SHP77 treated with DMSO at 0.1 percent for 48 hours (cell line): ENCODE results near the gene RTTN.

Source experiments
- DNase-seq: peaks from one replicate; lab custom pipeline; 2025; lab: John Stamatoyannopoulos, UW

Gene RTTN

DNA sequence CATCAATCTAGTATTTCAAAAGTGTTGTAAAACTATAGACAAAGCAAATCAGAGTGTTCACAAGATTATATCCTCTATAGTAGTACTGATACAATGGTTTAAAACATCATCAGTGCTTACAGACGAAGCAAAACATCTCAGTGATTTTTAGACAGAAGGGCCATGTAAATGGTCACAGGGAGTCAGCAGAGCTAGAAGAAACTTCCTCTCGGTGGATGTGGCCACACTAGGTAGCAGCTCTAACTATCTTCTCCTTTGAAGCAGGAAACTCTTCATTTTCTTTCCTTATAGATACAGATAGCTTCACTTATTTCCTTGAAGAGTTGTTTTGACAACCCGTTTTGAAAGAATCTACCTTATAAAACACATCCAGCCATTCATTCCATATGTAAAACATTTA, 177.4 kb downstream of the RTTN start:
- DNase-seq = no peak

DNA sequence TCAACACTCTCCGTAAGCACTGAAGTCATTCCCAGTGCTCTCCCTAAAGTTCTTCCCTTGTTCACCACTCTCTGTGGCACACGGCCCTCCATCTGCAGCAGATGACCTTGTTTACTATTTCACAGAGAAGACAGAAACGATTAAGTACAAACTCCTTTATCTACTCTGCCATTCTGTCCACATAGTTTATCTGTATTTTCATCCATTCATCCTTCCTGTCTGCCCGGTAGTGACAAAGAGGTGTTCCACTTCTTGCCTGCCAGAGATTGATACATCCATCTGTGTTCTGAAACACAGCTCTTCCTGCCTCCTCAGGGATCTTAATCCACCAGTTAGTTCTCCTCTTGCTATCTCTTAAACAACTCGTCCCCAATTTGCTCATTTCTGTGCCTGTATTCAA, 179.9 kb downstream of the RTTN start:
- no peak for DNase-seq

DNA sequence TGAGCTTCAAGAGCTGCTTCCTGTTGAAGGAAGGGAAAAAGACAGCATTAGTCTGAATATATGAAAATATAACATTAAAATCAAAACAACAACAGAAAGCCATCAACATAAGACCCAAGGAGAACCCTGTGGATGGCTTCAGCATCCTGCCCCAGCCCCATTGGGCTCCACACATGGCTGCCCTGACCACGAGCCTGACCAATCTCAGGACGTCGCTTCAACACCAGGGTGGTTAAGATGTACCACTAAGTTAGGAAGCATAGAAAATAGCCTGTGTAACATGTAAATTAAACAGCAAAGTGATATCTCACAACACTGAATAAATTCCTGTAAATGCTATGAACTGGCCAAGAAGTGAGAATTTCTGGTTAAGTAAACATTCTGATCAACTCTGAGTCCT, 180.7 kb downstream of the RTTN start:
- DNase-seq = no peak

DNA sequence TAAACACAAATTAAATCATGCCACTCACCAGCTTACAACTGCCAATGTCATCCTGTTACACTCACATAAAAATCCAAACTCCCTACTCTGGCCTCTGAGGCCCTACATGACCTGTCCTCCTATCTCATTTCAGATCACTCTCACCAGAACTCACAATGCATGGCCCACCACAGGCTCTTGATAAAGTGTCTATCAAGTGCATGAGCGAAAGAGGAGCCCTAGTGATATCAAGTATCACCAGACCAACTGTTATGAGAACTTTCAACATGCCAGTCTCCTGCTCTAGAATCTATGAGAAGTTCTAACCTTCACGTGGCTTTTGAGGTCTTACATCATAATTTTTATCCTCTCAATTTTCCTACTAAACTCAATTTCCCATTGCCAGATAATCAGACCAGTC, 181.4 kb downstream of the RTTN start:
- DNase-seq = no peak

DNA sequence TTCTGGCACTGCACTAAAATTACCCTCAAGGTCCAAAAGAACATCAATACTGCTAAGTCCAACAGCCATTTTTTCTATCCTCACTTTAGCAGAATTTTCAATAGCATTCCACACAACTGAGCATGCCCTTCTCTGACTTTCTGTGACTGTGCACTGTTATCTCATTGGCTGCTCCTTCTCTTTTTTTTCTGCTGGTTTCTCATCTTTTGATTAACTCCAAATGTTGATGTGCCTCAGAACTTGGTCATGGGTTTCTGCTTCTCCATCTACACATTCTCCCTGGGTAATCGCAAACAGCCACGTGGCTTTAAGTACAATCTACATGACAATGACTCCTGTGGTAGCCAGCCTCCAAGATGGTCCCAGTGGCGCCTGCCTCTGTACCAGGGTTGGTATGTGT, 182.9 kb downstream of the RTTN start:
- no peak for DNase-seq

DNA sequence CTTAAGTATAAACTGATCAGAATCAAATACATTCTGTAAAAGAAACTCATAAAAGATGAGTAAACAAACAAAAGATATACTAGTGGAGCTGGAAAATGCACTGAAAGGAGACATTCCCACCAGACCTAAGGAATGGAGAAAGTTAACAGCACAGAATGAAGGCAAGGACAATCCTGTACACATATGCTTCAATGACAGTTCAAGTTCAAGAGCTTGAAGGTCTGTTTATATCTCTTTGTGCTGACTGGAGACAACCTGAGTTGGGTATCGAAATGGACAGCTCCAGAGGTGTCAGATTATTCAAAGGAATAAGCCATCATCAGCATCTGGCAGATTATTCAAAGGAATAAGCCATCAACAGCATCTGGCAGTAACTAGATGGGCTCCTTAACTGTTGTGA, 184.0 kb downstream of the RTTN start:
- DNase-seq = no peak

DNA sequence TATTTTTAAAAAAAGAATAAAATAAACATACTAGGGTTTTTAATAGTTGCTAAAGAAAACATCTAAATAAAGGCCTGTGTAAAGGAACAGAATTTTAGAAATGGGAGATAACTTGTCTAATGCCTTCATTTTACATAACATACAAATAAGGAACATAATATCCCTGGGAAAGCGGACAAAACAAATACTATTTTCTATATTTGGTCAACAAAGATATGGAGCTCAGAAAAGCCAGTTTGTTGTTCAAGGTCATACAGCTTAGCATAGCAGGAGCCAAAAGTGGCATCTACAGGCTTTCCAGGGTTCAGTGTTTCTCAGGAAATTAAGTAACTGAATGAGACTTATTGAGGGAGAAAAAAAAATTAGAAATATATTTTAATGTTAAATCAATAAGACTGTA, 184.4 kb downstream of the RTTN start:
- no peak for DNase-seq

DNA sequence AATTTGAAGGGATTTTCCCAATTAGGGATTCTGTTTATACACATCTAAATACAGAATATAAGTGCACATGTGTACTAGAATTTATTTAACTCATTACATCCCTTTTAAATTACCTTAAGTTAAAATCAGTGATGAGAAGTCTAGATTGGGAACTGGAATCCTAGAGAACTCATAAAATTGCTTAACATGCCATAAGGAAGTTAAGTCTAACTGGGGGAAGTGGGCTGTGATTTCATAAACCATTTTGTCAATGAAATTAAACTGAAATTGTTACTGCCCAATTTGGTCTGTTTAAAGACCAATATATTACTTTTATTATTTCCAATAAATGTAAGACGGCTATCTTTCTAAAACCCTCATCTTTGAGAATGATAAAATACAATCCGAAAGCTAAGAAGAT, 185.5 kb downstream of the RTTN start:
- DNase-seq = no peak

DNA sequence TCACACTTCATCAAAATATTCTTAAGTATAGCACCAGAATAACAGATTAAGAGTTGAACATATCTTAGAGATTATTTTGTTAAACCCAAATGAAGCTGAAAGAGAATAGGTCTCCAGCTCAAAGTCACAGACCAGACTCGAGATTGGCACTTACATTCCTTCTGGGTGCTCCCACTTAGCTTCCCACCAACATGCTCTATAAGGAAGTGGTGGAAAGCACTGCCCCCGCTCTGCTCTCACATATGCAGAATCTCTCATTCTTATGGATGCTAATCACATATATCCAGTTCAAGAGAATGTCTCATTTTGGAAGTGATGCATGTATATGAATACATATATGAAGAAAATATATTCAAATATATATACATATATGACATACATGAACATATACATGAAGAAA, 186.4 kb downstream of the RTTN start:
- DNase-seq = no peak

DNA sequence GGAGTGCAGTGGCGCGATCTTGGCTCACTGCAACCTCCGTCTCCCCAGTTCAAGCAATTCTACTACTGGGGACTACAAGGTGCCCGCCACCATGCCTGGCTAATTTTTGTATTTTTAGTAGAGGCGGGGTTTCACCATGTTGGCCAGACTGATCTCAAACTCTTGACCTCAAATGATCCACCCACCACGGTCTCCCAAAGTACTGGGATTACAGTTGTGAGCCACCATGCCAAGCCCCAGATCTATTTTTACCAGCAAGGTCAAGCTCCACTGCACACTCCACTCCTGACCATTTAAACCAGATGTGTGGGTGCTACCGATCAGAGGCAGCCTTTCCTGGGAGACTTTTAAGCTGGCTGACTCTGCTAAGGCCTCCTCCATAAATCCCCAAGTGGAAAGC, 190.4 kb downstream of the RTTN start:
- DNase-seq = no peak

DNA sequence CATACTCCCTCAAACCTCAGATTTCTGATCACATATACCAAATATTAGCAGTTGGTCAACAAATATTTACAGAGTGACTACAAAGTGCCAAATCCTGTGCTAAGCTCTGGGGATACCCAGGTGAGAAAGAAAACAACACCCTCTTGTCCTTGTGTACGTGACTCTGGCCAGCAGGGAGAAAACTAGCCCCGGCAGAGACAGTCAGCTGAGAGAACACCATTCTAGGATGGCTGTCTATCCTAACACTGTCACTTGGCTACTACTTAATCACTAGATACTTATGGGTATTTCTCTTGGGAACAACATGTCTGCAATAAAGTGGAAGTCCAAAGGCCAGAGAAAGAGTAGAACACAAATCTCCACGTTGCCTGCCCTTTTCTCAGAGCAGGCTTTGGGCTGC, 199.9 kb downstream of the RTTN start:
- DNase-seq = no peak

DNA sequence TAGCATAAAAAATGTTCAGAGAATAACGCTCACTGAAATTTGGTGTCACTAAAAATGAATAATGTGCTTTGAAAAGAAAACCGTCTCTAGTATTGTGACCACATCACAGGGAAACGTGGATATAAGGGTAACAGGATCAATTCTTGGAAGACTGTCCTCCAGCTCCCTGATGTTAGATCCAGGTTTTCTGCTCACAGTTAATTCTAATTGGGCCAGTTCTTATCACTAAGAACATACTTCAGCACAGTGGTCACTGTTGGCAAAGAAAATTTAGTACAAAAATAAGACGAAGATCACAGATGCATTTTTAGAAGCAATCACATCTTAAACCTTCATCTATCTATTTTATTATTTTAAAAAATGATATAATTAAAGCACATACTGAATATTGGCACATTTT, 200.8 kb downstream of the RTTN start:
- DNase-seq = no peak

DNA sequence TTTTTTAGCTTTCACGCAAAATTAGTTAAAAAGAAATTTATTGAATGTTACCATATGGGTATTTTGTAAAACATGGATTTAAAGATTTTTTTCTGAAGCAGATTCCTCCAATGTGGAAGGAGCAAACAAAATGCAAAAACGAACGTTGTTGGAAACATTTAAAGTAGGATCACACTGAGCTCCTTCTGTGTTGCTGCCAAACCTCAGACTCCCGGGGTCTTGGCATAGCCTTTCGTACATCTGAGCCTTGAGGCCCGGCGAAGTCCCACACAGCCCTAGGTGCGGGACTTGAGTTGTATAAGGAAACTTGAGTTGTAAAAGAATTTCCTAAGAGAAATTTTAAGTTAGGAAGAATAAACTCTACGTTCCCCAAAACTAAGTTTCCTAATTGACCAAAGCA, 205.8 kb downstream of the RTTN start:
- no peak for DNase-seq

DNA sequence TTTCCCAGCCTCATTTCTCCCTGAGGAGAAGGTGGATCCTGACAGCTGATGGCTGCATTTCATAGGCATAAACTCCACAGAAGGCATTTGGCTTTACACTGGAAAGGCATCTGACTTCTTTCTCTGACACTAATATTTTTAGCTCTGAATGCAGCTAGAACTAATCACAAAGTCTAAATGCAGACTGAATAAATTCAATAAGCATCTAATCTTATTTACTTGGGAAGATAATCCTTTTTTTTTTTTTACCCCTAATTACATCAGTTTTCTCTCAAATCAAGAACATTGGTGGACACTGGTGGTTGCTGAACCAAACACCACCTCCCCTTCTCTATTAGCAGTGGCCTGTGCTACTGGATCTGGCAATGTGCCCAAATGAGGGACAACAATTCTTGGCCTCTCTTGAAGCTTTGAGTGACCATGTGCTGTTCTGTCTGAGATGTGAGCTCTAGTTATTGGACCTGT, 206.9 kb downstream of the RTTN start:
- DNase-seq = no peak

DNA sequence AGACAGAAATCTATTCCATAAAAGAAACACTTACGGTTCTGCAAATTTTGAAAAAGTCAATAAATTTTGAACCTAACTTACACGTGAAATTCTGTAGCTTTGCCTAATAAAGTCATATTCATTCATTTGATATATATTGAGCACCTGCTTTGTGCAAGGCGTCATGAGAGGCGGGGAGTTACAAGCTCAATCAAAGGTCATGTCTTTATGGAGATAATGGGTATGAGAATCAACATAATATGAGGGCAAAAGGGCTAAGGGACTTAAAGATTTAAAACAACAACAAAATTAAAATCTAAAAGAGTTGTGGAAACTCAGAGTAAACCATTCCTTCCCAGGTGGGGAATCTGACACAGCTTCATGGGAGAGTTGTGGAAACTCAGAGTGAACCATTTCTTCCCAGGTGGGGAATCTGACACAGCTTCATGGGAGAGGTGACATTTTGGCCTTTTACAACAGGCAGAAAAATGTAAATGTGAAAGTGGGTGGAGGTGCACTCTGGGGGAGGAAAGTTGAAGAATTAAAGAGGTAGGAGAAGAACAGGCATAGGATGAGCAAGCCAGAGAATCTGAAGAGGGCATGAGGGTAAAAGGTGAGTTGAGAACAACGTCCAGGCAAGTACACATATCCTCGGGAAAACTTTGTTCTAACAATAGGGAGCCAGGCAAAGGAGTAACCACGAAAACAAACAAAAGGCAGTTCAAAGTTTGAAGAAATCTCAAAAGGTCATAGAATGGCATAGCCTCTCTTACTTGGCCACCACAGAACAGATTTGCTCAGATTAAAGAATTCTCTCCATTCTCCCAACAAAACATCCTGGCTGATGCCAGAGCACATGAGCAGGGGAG, 208.3 kb downstream of the RTTN start:
- DNase-seq = no peak

DNA sequence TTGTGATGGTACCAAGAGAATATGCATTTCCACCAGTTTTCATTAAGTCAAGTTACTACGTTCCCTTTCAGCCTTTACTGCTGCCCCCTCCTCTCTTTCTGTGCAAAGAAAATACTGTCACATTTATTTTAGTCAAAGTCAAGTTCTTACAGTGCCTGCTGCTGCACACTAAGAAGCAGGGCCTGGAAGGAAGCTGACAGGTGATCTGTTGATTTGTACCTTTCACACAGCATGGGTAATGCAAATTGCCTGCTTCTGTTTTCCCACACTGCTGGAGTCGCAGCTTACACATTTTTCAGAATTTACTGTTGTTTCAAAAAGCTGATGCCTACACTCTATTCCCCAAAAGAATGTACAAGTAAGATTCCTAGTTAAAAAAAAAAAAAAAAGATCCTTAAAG, 209.1 kb downstream of the RTTN start:
- DNase-seq = no peak

DNA sequence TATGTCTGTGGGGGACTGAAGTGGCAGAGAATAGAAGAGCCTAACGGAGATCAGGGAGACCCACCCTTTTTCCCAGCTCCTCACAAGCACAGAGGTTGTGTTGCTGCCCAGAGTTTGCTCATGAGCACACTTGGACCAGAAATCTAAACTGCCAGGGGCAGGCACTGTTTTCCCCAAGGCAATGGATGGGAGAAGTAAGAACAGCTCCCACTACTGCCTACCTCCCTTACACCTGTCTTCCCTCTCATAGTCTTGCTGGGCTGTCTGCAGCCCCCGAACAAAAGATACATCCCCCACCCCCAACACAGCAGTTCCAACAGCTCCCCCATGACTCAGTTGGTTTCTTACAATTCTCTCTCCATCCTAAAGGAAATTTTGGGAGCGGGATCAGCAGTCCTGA, 209.7 kb downstream of the RTTN start:
- DNase-seq = no peak

DNA sequence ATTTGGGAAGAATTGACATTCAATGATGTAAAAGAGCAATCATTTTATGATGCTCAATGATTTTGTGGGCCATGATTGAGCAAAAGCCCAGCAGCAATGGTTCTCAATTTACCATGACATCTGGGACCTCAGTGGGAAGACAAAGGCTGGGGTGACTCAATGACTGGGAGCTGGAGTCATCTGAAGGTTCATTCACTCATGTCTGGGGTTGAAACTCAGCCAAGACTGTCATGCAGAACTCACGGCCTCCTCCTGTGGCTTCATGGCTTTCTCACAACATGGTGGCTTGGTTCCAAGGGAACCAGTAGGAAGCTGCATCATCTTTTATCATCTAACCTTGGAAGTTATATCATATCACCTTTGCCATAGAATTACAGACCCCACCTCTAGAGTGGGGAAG, 212.7 kb downstream of the RTTN start:
- DNase-seq = no peak

DNA sequence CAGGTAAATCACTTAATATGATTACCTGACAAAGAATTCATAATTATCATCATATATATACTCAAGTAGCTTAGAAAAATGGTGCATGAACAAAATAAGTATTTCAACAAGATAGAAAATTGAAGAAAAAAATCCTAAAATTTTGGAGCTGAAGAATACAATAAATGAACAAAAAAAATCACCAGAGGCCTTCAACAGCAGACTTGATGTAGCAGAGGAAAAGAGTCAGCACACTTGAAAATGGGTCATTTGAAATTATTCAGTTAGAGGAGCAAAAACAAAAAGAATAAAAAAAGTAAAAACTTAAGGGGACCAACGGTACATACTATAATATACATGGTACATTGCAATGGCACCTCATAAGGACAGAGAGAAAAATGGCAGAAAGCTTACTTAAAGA, 217.6 kb downstream of the RTTN start:
- DNase-seq = no peak

DNA sequence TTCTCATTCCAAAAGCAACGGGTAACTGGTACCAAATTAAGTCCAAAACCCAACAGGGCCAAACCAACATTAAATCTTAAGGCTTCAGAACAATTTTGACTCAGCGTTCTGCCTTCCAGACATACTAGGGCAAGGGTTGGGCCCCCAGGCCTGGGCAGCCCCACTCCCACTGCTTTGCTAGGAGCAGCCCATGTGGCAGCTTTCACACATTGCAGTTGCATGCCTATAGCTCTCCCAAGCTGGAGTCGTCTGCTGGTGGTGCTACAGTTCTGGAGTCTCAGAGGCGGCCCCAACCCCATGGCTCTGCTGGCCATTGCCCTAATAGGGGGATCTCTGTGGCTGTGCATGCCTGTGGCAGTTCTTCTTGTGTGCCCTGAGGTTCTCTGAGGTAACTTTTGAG, 220.2 kb downstream of the RTTN start:
- no peak for DNase-seq

DNA sequence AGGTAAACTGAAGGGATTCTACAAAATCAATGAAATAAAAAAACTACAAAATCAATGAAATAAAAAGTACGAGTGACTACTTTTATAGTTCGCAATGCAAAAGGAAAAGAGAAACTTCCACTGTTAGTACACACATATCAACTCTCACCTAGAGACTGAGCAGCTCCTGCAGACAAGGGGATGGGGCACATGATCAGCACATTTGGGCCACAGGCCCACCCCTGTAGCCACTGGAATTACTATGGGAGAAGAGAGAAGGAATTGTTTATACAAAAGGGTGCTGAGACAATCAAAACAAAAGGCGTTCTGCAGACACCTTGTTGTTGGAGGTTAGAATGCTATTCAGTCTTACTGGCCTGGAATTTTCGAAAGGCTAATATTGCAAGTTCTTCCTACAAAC, 223.1 kb downstream of the RTTN start:
- no peak for DNase-seq

DNA sequence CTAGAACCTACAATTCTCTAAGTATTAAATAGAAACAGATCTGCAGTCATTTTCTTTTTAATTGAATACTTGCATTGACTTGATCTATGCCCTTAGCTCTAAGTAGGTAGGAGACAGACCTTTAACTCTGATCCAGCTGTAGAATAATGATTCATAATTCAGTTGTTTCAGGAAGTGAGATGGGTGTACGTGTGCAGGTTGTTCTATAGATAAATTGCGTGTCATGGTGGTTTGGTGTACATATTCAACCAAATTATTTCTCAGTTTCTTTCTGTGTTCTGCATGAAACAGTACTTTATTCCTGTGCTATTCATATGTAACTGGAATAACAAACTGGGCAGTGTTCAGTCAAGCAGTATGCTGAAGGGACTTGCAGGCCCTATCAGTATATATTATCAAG, 223.5 kb downstream of the RTTN start:
- no peak for DNase-seq

DNA sequence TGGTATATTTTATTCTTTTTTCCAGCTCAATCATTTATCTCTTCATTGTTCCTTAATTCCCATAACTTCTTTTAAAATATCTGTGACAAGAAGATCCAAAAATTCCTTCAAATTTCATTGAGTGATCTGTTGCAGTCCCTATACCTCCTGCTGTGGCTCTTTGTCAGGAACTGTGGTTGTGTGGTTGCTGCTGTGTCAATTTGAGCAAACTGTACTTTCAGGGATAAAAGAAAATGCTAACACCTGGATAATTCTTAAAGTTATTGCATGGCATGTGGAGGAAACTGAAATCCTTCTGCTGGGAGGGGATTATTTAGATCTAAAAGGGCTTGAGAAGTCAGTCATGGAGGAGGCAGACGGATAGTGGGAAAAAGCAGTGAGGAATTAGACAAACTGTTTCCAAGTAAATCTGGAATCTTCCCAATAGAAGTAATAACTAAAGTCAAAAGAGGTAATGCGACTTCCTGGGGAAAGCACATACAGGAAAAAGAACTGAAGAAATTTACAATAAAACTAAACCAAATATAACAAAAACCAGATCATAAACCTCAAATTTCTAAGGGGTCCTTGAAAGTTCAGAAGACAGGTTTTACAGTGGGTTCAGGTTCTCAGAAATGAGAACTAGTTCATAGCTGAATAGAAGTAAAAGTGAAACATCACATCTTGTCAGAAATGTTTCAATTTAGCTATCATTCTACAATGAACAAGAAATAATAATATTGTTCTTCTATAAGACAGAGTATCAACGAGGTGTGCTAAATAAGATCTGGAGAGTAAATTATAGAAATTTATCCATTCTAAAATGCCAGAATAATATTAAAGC, 224.3 kb downstream of the RTTN start:
- no peak for DNase-seq

DNA sequence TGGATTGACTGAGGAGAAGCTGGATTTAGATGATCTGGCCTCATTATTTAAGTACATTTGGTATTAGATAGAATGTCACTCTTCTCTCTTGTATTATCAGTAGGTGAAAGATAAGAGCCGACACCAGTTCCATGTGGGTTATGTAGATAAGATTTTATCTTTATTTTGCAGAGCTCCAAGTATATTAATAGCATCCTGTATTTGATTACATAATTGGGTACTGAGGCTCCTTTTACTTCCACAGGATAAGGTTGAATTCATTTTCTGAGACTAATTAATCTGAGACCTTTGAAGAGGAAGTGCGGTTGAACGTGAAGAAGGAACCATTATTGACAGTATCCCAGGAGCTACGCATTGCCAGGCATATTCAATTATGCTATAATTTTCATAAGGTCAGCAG, 225.0 kb downstream of the RTTN start:
- DNase-seq = no peak
